SK-N-MC (cell line): ENCODE data around the gene NRXN3.

Experiments
- EZH2 ChIP-seq: fragments of 200-600 bp; sonication (generic); IDR thresholded peaks from one replicate; pipeline ENCODE4 v1.6.1; 2017; ENCODE audit warnings: antibody characterized with exemption
- FOXP2 ChIP-seq: optimal IDR thresholded peaks from 2 replicates; pipeline ENCODE3; 2011; ENCODE audit warnings: mild to moderate bottlenecking, moderate library complexity; ENCODE audit not compliant: insufficient read depth; ENCODE audit errors: extremely low read length, control extremely low read depth
- POLR2AphosphoS5 ChIP-seq: IDR thresholded peaks from 2 replicates; pipeline ENCODE4 v1.6.1; 2012; ENCODE audit warnings: mild to moderate bottlenecking, low read depth, low read length, borderline replicate concordance

- TF ChIP-seq EZH2 (no peak), POLR2AphosphoS5 (no peak), FOXP2 (no peak)
Measured at GRCh38 chr14:79833781-79834180, 1663.6 kb downstream of the NRXN3 start.
